H1 (cell line): ENCODE data around the gene RNU6-9. TPM values are rescaled to one million over a fixed set of nuclear protein-coding genes. Genes with fewer than 3 reads are reported as not detected.

Experiments used
- CTCF ChIA-PET: fragments of 300-600 bp; sonication (Branson Sonifier 250); formaldehyde crosslinking; loops from one replicate; lab custom pipeline; 2021; ENCODE audit not compliant: partially characterized antibody; lab: Charles Lee
- POLR2A ChIA-PET: fragments of 300-600 bp; sonication (Branson Sonifier 250); formaldehyde crosslinking; loops from one replicate; lab custom pipeline; 2021; ENCODE audit warnings: inconsistent platforms; ENCODE audit not compliant: partially characterized antibody; lab: Charles Lee
- DNase-seq, 2 experiments: peaks; one replicate each; pipeline versions ENCODE4 v3.0.0 to v3.0.0-alpha.2; 2010 to 2022; ENCODE audit warnings: low spot score in 2 of 2, low read depth in 1 of 2, mixed read lengths in 1 of 2
- FAIRE-seq: peaks from 2 replicates; lab custom pipeline; 2011; peaks lifted over from hg19 to GRCh38; lab: Jason Lieb, UNC
- H2AFZ ChIP-seq: 2 replicates; pipeline ENCODE4 v1.8.1; 2012; ENCODE audit warnings: low read length, inconsistent platforms
- H2AK5ac ChIP-seq: 2 replicates; pipeline ENCODE4 v1.6.1; 2013; ENCODE audit warnings: low read depth, low read length
- H2BK120ac ChIP-seq: replicated peaks from 2 replicates; pipeline ENCODE3; 2013; ENCODE audit warnings: low read depth, low read length, inconsistent platforms
- H2BK12ac ChIP-seq: 2 replicates; pipeline ENCODE4 v1.6.1; 2013; ENCODE audit warnings: low read depth, low read length
- H2BK15ac ChIP-seq: 2 replicates; pipeline ENCODE4 v1.6.1; 2013; ENCODE audit warnings: low read length
- H2BK20ac ChIP-seq: 2 replicates; pipeline ENCODE4 v1.6.1; 2013; ENCODE audit warnings: low read length
- H2BK5ac ChIP-seq: 2 replicates; pipeline ENCODE4 v1.6.1; 2013; ENCODE audit warnings: low read depth, low read length
- H3K14ac ChIP-seq: 2 replicates; pipeline ENCODE4 v1.6.1; 2013; ENCODE audit warnings: inconsistent platforms; ENCODE audit not compliant: insufficient read length
- H3K18ac ChIP-seq: 2 replicates; pipeline ENCODE4 v1.6.1; 2013; ENCODE audit warnings: low read length; ENCODE audit errors: extremely low read depth
- H3K23ac ChIP-seq: 2 replicates; pipeline ENCODE4 v1.6.1; 2013; ENCODE audit warnings: inconsistent platforms; ENCODE audit not compliant: insufficient read length
- H3K23me2 ChIP-seq: 2 replicates; pipeline ENCODE4 v1.6.1; 2013; ENCODE audit warnings: low read depth, low read length
- H3K27ac ChIP-seq: 2 replicates; pipeline ENCODE4 v1.6.1; 2011; ENCODE audit warnings: low read depth, low read length, inconsistent platforms
- H3K27me3 ChIP-seq, 4 experiments: replicated peaks in 1 of 4; 1 replicate in 1 of 4; 2 replicates in 3 of 4; pipeline versions ENCODE4 v1.6.1 to v1.8.1; 2011 to 2013; ENCODE audit warnings: low read length in 3 of 4, mild to moderate bottlenecking in 3 of 4, inconsistent platforms in 2 of 4, mixed read lengths in 2 of 4, moderate library complexity in 1 of 4; ENCODE audit not compliant: control insufficient read depth in 3 of 4, insufficient read depth in 3 of 4; ENCODE audit errors: extremely low read depth in 1 of 4
- H3K36me3 ChIP-seq, 4 experiments: 2 replicates each; pipeline versions ENCODE4 v1.6.1 to v1.8.1; 2011 to 2013; ENCODE audit warnings: mild to moderate bottlenecking in 4 of 4, low read length in 3 of 4, moderate library complexity in 2 of 4, control low read depth in 1 of 4, inconsistent platforms in 1 of 4; ENCODE audit not compliant: insufficient read depth in 4 of 4, control insufficient read depth in 2 of 4
- H3K4ac ChIP-seq: replicated peaks from 2 replicates; pipeline ENCODE3; 2013; ENCODE audit warnings: low read length, low read depth, mixed read lengths, inconsistent platforms; ENCODE audit not compliant: insufficient read length
- H3K4me1 ChIP-seq, 4 experiments: replicated peaks in 1 of 4; 1 replicate in 1 of 4; 2 replicates in 3 of 4; pipeline versions ENCODE4 v1.6.1 to v1.8.1; 2011 to 2013; ENCODE audit warnings: low read length in 3 of 4, inconsistent platforms in 2 of 4, mixed read lengths in 1 of 4; ENCODE audit not compliant: insufficient read depth in 4 of 4, control insufficient read depth in 3 of 4
- H3K4me2 ChIP-seq, 2 experiments: 2 replicates each; pipeline versions ENCODE4 v1.6.1 to v1.8.1; 2011 to 2013; ENCODE audit warnings: low read depth in 2 of 2, low read length in 2 of 2, control low read depth in 1 of 2, inconsistent platforms in 1 of 2, mild to moderate bottlenecking in 1 of 2; ENCODE audit not compliant: insufficient read depth in 1 of 2
- H3K4me3 ChIP-seq, 4 experiments: fragments of 200-600, 300-600 bp in 1 of 4; sonication (generic), shearing (Covaris generic), sonication (Bioruptor Twin) in 1 of 4; 2 replicates each; pipeline versions ENCODE4 v1.5.1 to v1.8.1; 2011 to 2016; ENCODE audit warnings: low read length in 4 of 4, low read depth in 3 of 4, control low read depth in 2 of 4, inconsistent platforms in 2 of 4, mild to moderate bottlenecking in 2 of 4, mixed read lengths in 1 of 4, moderate library complexity in 1 of 4; ENCODE audit not compliant: insufficient read depth in 2 of 4; ENCODE audit errors: extremely low read depth in 1 of 4
- H3K56ac ChIP-seq: replicated peaks from 2 replicates; pipeline ENCODE3; 2013; ENCODE audit warnings: low read depth, mild to moderate bottlenecking, mixed read lengths, low read length, inconsistent platforms; ENCODE audit not compliant: insufficient read length
- H3K79me1 ChIP-seq: 2 replicates; pipeline ENCODE4 v1.6.1; 2013; ENCODE audit warnings: low read depth, low read length, control low read depth
- H3K79me2 ChIP-seq, 2 experiments: 2 replicates each; pipeline versions ENCODE4 v1.6.1 to v1.8.1; 2012 to 2013; ENCODE audit warnings: low read length in 2 of 2, mild to moderate bottlenecking in 2 of 2, inconsistent platforms in 1 of 2; ENCODE audit not compliant: insufficient read depth in 2 of 2, control insufficient read depth in 1 of 2
- H3K9ac ChIP-seq, 4 experiments: replicated peaks in 1 of 4; 1 replicate in 1 of 4; 2 replicates in 3 of 4; pipeline versions ENCODE4 v1.6.1 to v1.8.1; 2011 to 2013; ENCODE audit warnings: low read depth in 3 of 4, low read length in 3 of 4, control low read depth in 2 of 4, mild to moderate bottlenecking in 2 of 4, moderate library complexity in 2 of 4, inconsistent platforms in 1 of 4; ENCODE audit errors: extremely low read depth in 1 of 4
- H3K9me3 ChIP-seq, 2 experiments: 2 replicates each; pipeline versions ENCODE4 v1.6.1 to v1.8.1; 2012 to 2013; ENCODE audit warnings: mild to moderate bottlenecking in 2 of 2, moderate library complexity in 2 of 2, control low read depth in 1 of 2, inconsistent platforms in 1 of 2, low read depth in 1 of 2, low read length in 1 of 2, mixed read lengths in 1 of 2; ENCODE audit not compliant: insufficient read depth in 2 of 2
- H4K20me1 ChIP-seq, 2 experiments: replicated peaks in 1 of 2; 2 replicates each; pipeline versions ENCODE3 to v1.8.1; 2011 to 2013; ENCODE audit warnings: inconsistent platforms in 2 of 2, low read length in 2 of 2, mild to moderate bottlenecking in 1 of 2; ENCODE audit not compliant: insufficient read depth in 2 of 2, control insufficient read depth in 1 of 2
- H4K5ac ChIP-seq: 2 replicates; pipeline ENCODE4 v1.6.1; 2013; ENCODE audit warnings: low read length, low read depth, mixed read lengths, inconsistent platforms; ENCODE audit not compliant: insufficient read length
- H4K8ac ChIP-seq: 2 replicates; pipeline ENCODE4 v1.8.0; 2013; ENCODE audit warnings: mild to moderate bottlenecking, moderate library complexity, low read length, inconsistent platforms; ENCODE audit not compliant: insufficient read depth; ENCODE audit errors: extremely low read depth
- H4K91ac ChIP-seq: replicated peaks from 2 replicates; pipeline ENCODE3; 2013; ENCODE audit warnings: low read length, mixed read lengths, inconsistent platforms; ENCODE audit not compliant: insufficient read length
- CEBPB ChIP-seq: IDR thresholded peaks from 2 replicates; pipeline ENCODE4 v1.6.1; 2012; ENCODE audit warnings: low read depth, low read length
- GABPA ChIP-seq: IDR thresholded peaks from 2 replicates; pipeline ENCODE4 v1.6.1; 2011; ENCODE audit warnings: mild to moderate bottlenecking, low read length, moderate library complexity, borderline replicate concordance; ENCODE audit not compliant: insufficient read depth
- MAFK ChIP-seq: IDR thresholded peaks from 2 replicates; pipeline ENCODE4 v1.6.1; 2012; ENCODE audit warnings: low read depth, mild to moderate bottlenecking, improper control_type of control experiment, low read length
- WGBS, 2 experiments: shearing (Covaris generic) in 1 of 2; methylation state at CpG; one replicate each; pipeline versions ENCODE4 v1.1.6 to v1.1.7; 2013 to 2015; ENCODE audit warnings: low lambda C conversion rate in 2 of 2, mixed read lengths in 2 of 2, inconsistent platforms in 1 of 2, low coverage in 1 of 2, missing lambda C conversion rate in 1 of 2; ENCODE audit not compliant: insufficient replicate concordance in 2 of 2, insufficient coverage in 1 of 2, insufficient read length in 1 of 2; ENCODE audit errors: extremely low coverage in 1 of 2, missing lambda C conversion rate in 1 of 2; 5-methylcytosine and 5-hydroxymethylcytosine counted together
- polyA plus RNA-seq, 7 experiments: library from polyadenylated mRNA; depleted of rRNA in 3 of 7; stranded (reverse) in 5 of 7; unstranded in 2 of 7; fragments of >200 nt in 5 of 7; fragments of 200-250 nt in 2 of 7; gene quantifications; 1 replicate in 5 of 7; 2 replicates in 1 of 7; 4 replicates in 1 of 7; pipeline versions ENCODE4 v1.2.1 to v1.2.3, GENCODE V29; 2011 to 2013; ENCODE audit warnings: missing spikeins in 2 of 7, mixed read lengths in 2 of 7
- total RNA-seq: library from RNA; stranded (reverse); fragmentation: NEBNext Ultra II Directional; extraction: Animal tissue kit (Norgen Biotek cat#: 25700); gene quantifications from 2 replicates; pipeline ENCODE4 v1.2.1, GENCODE V29; 2021

The RNU6-9 gene
- total and polyA plus RNA-seq, 2 of the 8 experiments (the other 6 are each of a cell fraction or from before 2014, with no cell fraction given) = not detected

DNA sequence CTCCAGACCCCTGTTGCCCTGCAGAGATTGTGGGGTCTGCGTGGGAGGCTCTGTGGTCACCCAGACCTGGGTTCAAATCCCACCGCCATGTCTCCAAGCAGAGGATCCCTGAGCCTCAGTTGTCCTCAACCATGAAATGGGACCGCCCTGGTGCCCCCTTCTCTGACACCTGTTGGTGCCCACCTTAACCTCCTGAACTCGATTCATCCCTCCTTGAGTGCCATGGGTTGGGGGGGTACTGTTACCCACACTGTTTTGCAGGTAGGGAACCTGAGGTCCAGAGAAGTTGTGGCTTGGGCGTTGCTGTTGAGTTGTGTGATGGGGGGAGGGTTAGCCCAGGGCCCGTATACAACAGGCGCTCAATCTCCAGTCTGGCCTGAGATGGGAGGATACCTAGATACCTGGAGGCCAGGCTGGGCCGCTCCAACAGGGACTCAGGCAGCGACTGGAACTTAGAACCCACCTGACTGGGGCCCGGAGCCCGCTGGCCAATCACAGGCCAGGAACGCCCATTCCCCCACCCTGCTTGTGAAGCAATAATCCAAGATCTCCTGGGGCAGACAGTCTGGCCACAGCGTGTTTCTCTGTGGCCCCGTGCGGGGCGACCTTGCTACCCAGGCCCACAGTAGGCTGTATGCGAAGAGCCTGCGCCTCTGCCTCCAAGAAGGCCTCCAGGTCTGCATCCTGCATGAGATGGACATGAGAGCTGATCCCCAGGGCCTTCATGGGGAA, 35.4 kb downstream of the RNU6-9 start:
- H3K36me3 ChIP-seq = peaks cover 0 to 15% (median 8%) of the 10 kb centered on the region in 4 experiments; a peak in 3 of 8 replicates
- no peak overlapping the region for H3K4me2 ChIP-seq
- no peak overlapping the region for H2BK120ac ChIP-seq
- peaks cover 0 to 8% of the 10 kb centered on the region in 2 experiments for H4K20me1 ChIP-seq
- peaks cover 6% of the 10 kb centered on the region; the same call in 1 of the 2 replicates for H3K79me1 ChIP-seq
- no peak overlapping the region for H3K18ac ChIP-seq
- DNase-seq = no peak
- 89% methylated on average over 17 of the region's 18 CpGs; no CpG with 5 or more reads in 1 of the 2 experiments for WGBS, 2 experiments
- peaks cover 2 to 22% (median 10%) of the 10 kb centered on the region in 4 experiments for H3K4me1 ChIP-seq
- H4K91ac ChIP-seq = no peak overlapping the region
- peaks cover 0 to 5% (median 0%) of the 10 kb centered on the region in 4 experiments; a peak in 1 of 7 replicates for H3K27me3 ChIP-seq
- peaks cover 6% of the 10 kb centered on the region for H3K23me2 ChIP-seq
- no peak overlapping the region for H3K23ac ChIP-seq
- TF ChIP-seq MAFK (no peak), CEBPB (peak; percentile 77), GABPA (no peak)
- H3K27ac ChIP-seq = no peak overlapping the region
- H3K56ac ChIP-seq = no peak overlapping the region
- H3K9ac ChIP-seq = no peak overlapping the region
- peaks cover 0 to 35% of the 10 kb centered on the region in 2 experiments; a peak in 3 of 4 replicates for H3K79me2 ChIP-seq
- H3K4me3 ChIP-seq = no peak overlapping the region
- H2BK12ac ChIP-seq = no peak overlapping the region
- ChIA-PET POLR2A (interaction anchor here (0.6 to 1.2 kb wide), 7 partner anchors 20 to 65 kb away, joined by 3 to 6 read pairs (median 3); no protein-coding TSS in a partner anchor), CTCF (interaction anchor here (1.1 to 1.5 kb wide), 3 partner anchors 42 to 55 kb away, joined by 3 to 5 read pairs (median 4); partner anchors contain the start of gene WDR18)
- no peak overlapping the region for H2AK5ac ChIP-seq
- 0 out of 2 replicates have a peak overlapping the region, but pooled peaks have one; percentile 36 for H2BK15ac ChIP-seq
- H3K9me3 ChIP-seq = no peaks in the 10 kb centered on the region
- H3K14ac ChIP-seq = peak overlapping the region; percentile 43
- peak overlapping the region; percentile 9 for H4K8ac ChIP-seq
- no peak for FAIRE-seq
- 0 out of 2 replicates have a peak overlapping the region, but pooled peaks have one; percentile 18 for H2BK5ac ChIP-seq
- H4K5ac ChIP-seq = no peak overlapping the region
- H2BK20ac ChIP-seq = no peak overlapping the region
- no peak overlapping the region for H2AFZ ChIP-seq
- no peak overlapping the region for H3K4ac ChIP-seq
